Subcutaneous abdominal adipose tissue (tissue), 5 donors: ENCODE data around the gene ARMC10.
A peak's percentile ranks its signal among the peaks of the same experiment; 100 is the strongest.
"Not testable (repeated sequence)": the region's sequence is repeated elsewhere in the genome, so short reads cannot be mapped to it uniquely, and the experiment has no call there.

ENCODE experiments used
- H3K27ac ChIP-seq: one replicate; pipeline ENCODE4 v1.7.0; 2013; ENCODE audit warnings: low read depth, mild to moderate bottlenecking, inconsistent platforms, low read length, moderate library complexity
- H3K27me3 ChIP-seq, 5 donors: one replicate each; pipeline ENCODE4 v1.7.0; 2013; ENCODE audit warnings: low read length in 5 of 5, inconsistent platforms in 1 of 5; ENCODE audit not compliant: control insufficient read depth in 5 of 5, insufficient read depth in 4 of 5
- H3K36me3 ChIP-seq, 5 donors: one replicate each; pipeline ENCODE4 v1.7.0; 2013; ENCODE audit warnings: low read length in 5 of 5; ENCODE audit not compliant: control insufficient read depth in 5 of 5, insufficient read depth in 5 of 5
- H3K4me1 ChIP-seq, 5 donors: one replicate each; pipeline ENCODE4 v1.7.0; 2013; ENCODE audit warnings: low read length in 5 of 5, mild to moderate bottlenecking in 3 of 5, moderate library complexity in 1 of 5; ENCODE audit not compliant: control insufficient read depth in 5 of 5, insufficient read depth in 5 of 5
- H3K4me3 ChIP-seq, 5 donors: one replicate each; pipeline ENCODE4 v1.7.0; 2013; ENCODE audit warnings: low read length in 5 of 5, low read depth in 1 of 5
- H3K9ac ChIP-seq, 5 donors: one replicate each; pipeline ENCODE4 v1.7.0; 2013; ENCODE audit warnings: low read length in 5 of 5, mild to moderate bottlenecking in 4 of 5, moderate library complexity in 3 of 5
- H3K9me3 ChIP-seq, 5 donors: one replicate each; pipeline ENCODE4 v1.7.0; 2013; ENCODE audit warnings: low read length in 5 of 5; ENCODE audit not compliant: control insufficient read depth in 5 of 5
- donor health status: healthy.
- donor health status: healthy.
- donor health status: healthy.
- donor health status: healthy.
- donor health status: healthy.

The ARMC10 gene

DNA sequence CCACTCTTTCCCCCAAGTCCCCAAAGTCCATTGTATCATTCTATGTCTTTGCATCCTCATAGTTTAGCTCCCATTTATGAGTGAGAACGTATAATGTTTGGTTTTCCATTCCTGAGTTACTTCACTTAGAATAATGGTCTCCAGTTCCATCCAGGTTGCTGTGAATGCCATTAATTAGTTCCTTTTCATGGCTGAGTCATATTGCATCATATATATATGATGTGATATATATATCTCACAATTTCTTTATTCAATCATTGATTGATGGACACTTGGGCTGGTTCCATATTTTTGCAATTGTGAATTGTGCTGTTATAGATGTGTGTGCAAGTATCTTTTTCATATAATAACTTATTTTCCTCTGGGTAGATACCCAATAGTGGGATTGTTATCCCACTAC lies 18.9 kb upstream of the ARMC10 start:
- H3K27me3 ChIP-seq, H3K4me1 ChIP-seq, H3K9ac ChIP-seq, H3K27ac ChIP-seq, H3K4me3 ChIP-seq, H3K9me3 ChIP-seq, H3K36me3 ChIP-seq: not testable (repeated sequence)

DNA sequence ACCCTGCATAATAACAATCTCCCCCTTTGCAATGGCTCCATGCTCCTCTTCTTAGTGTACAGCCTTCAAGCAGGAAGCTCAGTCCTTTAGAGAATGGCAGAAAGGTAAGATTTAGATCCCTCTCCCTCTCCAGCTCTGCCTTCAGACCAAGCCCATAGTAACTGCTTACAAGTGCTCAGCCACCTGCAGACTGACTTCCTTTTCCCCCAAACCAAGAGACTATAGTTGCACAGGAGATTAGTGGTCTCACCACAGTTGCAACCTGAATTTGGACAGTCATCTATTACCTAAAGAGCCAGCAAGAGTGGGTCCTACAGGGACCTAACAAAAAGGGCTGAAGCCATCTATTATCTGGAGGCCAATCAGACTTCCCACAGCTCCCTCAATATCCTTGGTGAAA lies 16.8 kb upstream of the ARMC10 start:
- Histone ChIP-seq H3K27me3 (no peaks in the 10 kb centered on the region), H3K9ac (no peak overlapping the region), H3K9me3 (no peaks in the 10 kb centered on the region), H3K27ac (no peak overlapping the region), H3K4me3 (no peak overlapping the region), H3K4me1 (no peaks in the 10 kb centered on the region), H3K36me3 (no peaks in the 10 kb centered on the region)

DNA sequence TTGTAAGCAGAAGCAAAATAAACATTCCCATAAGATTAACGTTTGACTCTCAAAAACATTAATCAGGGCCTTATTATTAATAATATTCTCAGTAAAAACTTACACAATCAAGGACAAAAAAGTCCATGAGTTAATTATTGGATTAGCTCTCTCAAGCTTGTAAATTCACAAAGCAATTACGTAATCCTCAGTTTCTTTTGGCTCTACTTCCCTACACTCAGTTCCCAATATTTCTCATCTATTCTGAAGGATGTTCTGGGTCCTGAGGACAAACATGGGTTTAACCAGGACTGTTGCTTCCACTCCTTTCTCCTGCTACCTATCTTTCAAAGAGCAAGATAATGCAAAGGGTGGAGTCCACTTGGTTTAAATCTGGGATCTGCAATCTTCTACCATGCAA lies 15.5 kb upstream of the ARMC10 start:
- Histone ChIP-seq H3K9me3 (no peaks in the 10 kb centered on the region), H3K27ac (no peak overlapping the region)

DNA sequence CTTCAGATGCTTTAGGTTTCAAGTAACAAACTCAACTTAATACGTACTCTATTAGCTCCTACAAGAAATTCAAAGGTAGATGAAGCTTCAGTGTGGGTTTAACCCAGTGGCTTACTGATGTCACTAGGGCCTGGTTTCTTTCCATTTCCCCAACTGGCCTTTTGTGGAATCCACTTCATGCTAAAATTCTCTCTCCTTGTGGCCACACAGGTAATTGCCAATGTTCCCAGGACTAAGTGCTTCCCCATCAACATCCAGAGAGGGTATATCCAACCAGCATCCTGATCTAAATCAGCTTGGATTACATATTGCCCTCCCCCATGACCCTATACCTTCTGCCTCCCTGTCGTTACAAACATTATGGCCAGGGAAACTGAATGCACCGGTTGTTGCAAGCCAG lies 11.0 kb upstream of the ARMC10 start:
- no peaks in the 10 kb centered on the region for H3K27me3 ChIP-seq
- no peak overlapping the region for H3K27ac ChIP-seq
- no peaks in the 10 kb centered on the region for H3K4me1 ChIP-seq
- H3K9ac ChIP-seq: no peak overlapping the region
- H3K36me3 ChIP-seq: no peaks in the 10 kb centered on the region
- no peak overlapping the region for H3K4me3 ChIP-seq
- no peaks in the 10 kb centered on the region for H3K9me3 ChIP-seq

More for the DNA sequence above, 15.5 kb upstream of the ARMC10 start:
- H3K4me1 ChIP-seq: no peaks in the 10 kb centered on the region
- no peak overlapping the region for H3K4me3 ChIP-seq
- no peaks in the 10 kb centered on the region for H3K36me3 ChIP-seq
- no peaks in the 10 kb centered on the region for H3K27me3 ChIP-seq
- no peak overlapping the region for H3K9ac ChIP-seq

DNA sequence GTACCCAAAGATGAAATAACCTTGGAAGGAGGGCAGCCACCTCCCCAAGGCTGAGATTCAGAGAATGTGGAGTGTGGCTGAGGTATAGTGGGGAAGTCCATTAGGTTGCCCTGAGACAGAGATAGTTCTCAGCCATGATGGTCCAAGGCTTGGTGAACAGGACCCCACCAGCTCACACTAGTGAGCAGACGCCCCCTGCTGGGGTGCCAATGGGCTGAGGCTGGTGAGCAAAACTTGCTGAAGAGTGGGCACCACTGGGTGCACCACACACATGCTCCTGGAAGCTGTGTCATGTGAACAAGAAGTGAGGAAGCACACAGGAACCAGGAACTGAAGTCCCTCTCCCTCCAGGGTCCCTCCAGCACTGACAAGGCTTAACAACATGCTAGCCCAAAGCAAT lies 9.3 kb upstream of the ARMC10 start:
- no peaks in the 10 kb centered on the region for H3K27me3 ChIP-seq
- H3K9ac ChIP-seq: no peak overlapping the region
- H3K9me3 ChIP-seq: no peaks in the 10 kb centered on the region
- no peaks in the 10 kb centered on the region for H3K36me3 ChIP-seq
- H3K4me3 ChIP-seq: no peak overlapping the region
- no peaks in the 10 kb centered on the region for H3K4me1 ChIP-seq
- no peak overlapping the region for H3K27ac ChIP-seq

DNA sequence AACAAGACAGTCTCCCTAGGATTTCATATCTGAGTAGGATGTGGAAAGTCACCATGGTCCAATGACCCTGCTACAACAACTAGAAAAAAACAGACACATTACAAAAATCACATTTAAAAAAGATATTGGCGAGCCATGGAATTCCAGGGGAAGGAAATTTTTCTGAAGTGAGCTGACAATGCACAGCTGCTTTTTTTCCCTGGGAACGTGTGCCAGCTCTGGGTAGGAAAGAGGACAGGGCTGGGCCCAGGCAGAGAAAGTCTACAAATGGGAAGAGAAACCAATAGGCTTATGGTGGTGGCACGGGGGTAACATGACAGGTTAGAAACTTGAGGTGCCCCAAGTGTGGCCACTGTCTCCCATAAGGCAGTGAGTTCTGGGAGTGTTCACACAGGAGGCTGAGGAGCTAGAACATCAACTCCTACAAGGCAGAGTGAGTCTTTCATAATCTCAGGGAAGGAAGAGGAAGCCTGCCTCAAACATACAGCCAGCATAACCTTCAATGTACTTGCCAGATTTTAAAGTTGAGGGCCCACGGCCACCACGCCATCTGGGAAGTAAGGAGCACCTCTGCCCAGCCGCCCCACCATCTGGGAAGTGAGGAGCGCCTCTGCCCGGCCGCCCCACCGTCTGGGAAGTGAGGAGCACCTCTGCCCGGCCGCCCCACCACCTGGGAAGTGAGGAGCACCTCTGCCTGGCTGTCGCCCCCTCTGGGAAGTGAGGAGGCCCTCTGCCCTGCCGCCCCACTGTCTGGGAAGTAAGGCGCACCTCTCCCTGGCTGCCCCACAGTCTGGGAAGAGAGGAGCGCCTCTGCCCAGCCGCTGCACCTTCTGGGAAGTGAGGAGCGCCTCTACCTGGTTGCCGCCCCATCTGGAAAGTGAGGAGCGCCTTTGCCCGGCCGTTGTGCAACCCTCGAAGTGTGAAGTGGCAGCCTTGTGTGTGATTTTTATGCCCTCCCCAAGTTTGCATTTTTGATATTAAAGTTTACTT lies 6.2 kb upstream of the ARMC10 start:
- Histone ChIP-seq H3K9me3 (no peaks in the 10 kb centered on the region), H3K4me1 (peaks cover 0 to 1% (median 1%) of the 10 kb centered on the region in 5 donors), H3K27me3 (no peaks in the 10 kb centered on the region), H3K4me3 (no peak overlapping the region), H3K27ac (no peak overlapping the region), H3K9ac (no peak overlapping the region), H3K36me3 (no peaks in the 10 kb centered on the region)

DNA sequence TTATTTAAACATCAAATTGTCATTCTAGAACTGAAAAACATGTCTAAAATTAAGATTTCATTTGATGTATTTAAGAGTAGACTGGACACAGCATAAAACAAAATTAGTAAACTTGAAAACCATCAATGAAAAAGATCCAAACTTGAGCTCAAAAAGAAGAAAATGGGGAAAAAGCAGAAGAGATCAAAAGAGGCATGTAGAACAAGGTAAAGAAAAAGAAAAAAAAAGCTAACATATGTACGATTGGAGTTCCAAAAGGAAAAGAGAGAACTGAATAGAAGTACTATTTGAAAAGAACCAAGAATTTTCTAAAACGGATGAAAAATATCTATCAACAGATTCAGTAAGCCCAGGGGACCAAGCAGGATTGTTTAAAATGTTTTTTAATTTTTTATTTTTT lies 3.9 kb upstream of the ARMC10 start:
- Histone ChIP-seq H3K9ac (no peak overlapping the region), H3K4me3 (no peak overlapping the region), H3K4me1 (peaks cover 3 to 14% (median 14%) of the 10 kb centered on the region in 5 donors), H3K27me3 (no peaks in the 10 kb centered on the region), H3K36me3 (no peaks in the 10 kb centered on the region), H3K27ac (no peak overlapping the region), H3K9me3 (no peaks in the 10 kb centered on the region)

DNA sequence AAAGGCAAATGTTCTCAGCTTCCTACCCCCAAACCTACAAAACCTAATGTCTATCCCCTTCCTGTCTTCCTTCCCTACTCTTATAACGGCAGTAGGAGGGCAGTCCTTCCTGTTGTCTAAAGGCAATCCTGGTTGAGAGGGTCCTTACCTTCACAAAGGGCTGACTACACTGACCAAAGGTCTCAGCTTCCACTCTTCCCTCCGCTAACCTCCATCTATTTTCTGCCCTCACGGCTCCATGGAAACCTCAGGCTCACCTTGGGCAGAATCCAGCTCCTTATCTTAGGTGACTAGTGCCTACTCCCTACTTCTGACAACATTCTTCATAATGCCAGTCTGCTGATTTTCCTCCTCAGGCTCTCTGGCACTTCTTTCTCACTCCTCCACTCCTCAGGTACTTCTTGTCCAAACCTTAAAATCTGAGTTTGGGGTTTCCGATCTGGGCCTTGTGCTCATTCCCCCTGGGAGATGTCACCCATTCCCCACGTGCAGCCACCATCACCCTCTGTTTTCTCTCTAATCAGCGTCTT lies 886 bp upstream of the ARMC10 start:
- peak overlapping the region; percentile 2 to 87 (median 78) for H3K9ac ChIP-seq
- no peaks in the 10 kb centered on the region for H3K9me3 ChIP-seq
- peak overlapping the region; percentile 75 to 99 (median 85) for H3K4me3 ChIP-seq
- no peaks in the 10 kb centered on the region for H3K36me3 ChIP-seq
- H3K27ac ChIP-seq: peak overlapping the region; percentile 71
- no peaks in the 10 kb centered on the region for H3K27me3 ChIP-seq
- H3K4me1 ChIP-seq: peaks cover 3 to 23% (median 17%) of the 10 kb centered on the region in 5 donors

DNA sequence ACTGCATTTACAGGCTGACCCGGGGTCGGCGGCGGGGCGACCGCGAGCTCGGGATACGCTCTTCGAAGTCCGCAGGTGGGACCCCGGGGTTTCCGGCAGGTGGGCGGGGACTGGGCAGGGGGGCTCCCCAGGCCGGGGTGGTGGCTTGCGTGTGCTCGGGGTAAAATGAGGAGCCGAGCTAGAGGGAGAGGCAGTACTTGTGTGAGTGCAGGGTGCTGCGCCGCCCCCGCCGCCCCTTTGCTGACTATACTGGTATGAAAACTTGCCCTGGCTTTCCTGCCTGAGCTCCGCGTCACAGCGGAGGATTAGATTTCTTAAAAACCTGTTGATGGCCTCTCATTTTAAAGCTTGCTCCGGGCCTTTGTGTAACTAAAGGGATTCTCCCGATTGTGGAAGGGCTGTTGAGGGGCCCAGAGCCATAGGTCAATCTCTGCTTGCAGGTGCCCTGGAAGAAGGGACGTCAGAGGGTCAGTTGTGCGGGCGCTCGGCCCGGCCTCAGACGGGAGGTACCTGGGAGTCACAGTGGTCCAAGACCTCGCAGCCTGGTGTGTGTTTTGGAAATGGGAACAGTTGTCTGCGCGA lies 488 bp downstream of the ARMC10 start:
- H3K27me3 ChIP-seq: no peaks in the 10 kb centered on the region
- no peaks in the 10 kb centered on the region for H3K36me3 ChIP-seq
- H3K27ac ChIP-seq: peak overlapping the region; percentile 71
- no peaks in the 10 kb centered on the region for H3K9me3 ChIP-seq
- H3K4me1 ChIP-seq: peaks cover 3 to 23% (median 17%) of the 10 kb centered on the region in 5 donors
- peak overlapping the region; percentile 79 to 92 (median 87) for H3K9ac ChIP-seq
- H3K4me3 ChIP-seq: peak overlapping the region; percentile 75 to 95 (median 79)

DNA sequence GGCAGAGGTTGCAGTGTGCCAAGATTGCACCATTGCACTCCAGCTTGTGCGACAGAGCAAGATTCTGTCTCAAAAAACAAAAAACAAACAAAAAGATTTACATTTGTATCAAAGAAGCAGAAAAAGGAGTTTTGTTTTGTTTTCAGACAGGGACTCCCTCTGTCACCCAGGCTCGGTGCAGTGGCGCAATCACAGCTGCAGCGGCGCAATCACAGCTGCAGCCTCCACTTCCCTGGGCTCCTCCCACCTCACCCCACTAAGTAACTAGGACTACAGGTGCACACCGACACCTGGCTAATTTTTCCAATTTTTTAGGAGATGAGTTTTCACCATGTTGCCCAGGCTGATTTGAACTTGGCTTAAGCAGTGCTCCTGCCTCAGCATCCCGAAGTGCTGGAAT lies 1.8 kb downstream of the ARMC10 start:
- no peak overlapping the region for H3K27ac ChIP-seq
- no peak overlapping the region for H3K4me3 ChIP-seq
- H3K36me3 ChIP-seq: no peaks in the 10 kb centered on the region
- H3K9me3 ChIP-seq: no peaks in the 10 kb centered on the region
- H3K4me1 ChIP-seq: peaks cover 3 to 23% (median 17%) of the 10 kb centered on the region in 5 donors
- H3K9ac ChIP-seq: no peak overlapping the region
- no peaks in the 10 kb centered on the region for H3K27me3 ChIP-seq
